Frontal cortex (tissue), 4 donors: ENCODE results near the gene LGALS16. TPM values are rescaled to one million over a fixed set of nuclear protein-coding genes. Genes with fewer than 3 reads are reported as not detected.
"Not testable (repeated sequence)": the region's sequence is repeated elsewhere in the genome, so short reads cannot be mapped to it uniquely, and the experiment has no call there.

Experiments used
- DNase-seq, 2 donors: peaks; one replicate each; pipeline ENCODE4 v3.0.0; 2012; ENCODE audit warnings: low spot score in 2 of 2
- FAIRE-seq: peaks from 2 replicates; lab custom pipeline; 2012; peaks lifted over from hg19 to GRCh38; lab: Jason Lieb, UNC
- total RNA-seq: library from RNA; depleted of rRNA; stranded (reverse); fragments of >200 nt; gene quantifications from one replicate; pipeline ENCODE4 v1.2.3, GENCODE V29; 2014
- donor health status: control.
- donor health status: control.
- donor health status: control.

LGALS16 gene, protein sequence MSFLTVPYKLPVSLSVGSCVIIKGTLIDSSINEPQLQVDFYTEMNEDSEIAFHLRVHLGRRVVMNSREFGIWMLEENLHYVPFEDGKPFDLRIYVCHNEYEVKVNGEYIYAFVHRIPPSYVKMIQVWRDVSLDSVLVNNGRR
- not detected for total RNA-seq

DNA sequence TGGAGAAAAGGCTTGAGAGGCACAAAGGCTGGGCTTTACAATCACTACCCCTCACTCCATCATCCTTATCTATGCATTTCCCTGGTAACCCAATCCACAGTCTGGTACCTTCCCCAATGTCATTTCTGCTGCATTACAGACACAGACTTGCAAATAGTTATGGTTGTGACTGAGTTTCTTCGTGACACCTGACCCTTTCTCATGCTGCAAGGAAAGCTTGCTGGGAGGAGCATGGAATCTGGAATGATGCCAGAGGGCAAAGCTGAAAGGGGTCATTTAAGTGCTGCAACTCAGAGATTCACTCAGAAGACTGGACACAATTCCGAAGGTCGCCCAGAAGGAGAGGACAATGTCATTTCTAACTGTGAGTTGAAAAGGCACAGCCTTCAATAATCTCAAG is at the start of gene LGALS16:
LGALS16 (plus strand) TSS at position 301 of the 400 bp plus-strand sequence; CDS start at position 350, 49 bp downstream.
- FAIRE-seq (no peak), DNase-seq (no peak)

DNA sequence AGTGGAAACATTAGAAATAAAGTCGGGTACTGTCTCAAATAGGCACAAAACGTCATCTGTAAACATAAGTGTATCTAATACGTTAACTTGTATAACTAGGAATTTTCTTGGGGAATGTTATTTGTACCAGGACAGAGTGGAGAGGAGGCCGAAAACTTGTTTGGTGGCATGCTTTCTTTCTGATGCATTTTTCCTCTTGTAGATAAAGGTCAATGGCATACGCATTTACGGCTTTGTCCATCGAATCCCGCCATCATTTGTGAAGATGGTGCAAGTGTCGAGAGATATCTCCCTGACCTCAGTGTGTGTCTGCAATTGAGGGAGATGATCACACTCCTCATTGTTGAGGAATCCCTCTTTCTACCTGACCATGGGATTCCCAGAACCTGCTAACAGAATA is 48.7 kb upstream of the LGALS16 start:
- no peak for FAIRE-seq

DNA sequence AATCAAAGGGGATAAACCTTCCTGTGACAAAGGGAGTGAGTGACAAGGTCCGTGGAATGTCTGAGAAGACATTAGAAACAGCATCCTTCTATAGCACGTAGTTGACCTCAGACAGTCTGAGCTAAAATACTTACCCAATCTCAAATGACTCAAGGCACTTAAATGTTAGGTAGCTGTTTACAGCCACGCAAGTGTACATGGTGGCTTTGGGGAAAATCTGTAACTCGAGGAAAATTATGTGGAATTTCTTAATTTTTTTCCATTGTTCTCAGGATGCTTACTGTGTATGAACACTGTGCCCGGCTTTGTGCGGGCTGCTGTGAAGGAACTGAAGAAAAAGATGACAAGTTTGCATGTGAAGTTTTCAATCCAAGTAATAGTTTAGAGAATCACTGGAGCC is 48.2 kb upstream of the LGALS16 start:
- DNase-seq (no peak), FAIRE-seq (no peak)

More for the DNA sequence above, 48.7 kb upstream of the LGALS16 start:
- DNase-seq: no peak

DNA sequence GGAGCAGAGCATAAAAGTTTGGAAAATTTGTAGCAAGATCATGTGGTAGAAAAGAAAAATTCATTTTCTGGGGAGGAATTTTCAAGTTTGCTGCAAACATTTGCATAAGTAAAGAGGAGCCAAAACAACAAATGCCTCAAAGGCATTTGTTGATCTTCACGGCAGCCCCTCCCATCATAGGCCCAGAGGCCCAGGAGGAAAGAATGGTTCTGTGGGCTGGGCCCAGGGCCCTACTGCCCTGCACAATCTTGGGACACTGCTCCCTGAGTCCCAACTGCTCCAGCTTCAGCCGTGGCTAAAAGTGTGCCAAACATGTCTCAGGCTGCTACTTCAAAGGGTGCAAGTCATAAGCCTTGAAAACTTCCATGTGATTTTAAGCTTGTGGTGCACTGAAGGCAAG is 42.1 kb upstream of the LGALS16 start:
- DNase-seq: no peak
- FAIRE-seq: no peak

DNA sequence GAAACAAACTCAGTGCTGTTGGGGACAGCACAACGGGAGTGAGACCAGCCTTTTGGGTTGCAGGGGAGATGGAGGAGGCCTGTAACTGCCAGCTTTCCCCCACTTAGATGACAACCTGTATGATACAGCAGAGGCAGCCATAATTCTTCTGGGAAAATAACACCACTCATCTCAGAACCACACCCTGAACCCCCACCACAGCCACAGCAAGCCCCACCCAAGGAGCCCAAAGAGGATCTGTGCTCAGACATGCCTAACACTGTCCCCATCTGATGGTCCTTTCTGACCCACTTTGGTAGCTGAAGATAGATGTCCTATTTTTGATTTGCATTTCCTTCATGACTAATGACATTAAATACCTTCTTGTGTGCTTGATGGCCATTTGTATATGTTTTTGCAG is 38.0 kb upstream of the LGALS16 start:
- FAIRE-seq: no peak
- DNase-seq: no peak

DNA sequence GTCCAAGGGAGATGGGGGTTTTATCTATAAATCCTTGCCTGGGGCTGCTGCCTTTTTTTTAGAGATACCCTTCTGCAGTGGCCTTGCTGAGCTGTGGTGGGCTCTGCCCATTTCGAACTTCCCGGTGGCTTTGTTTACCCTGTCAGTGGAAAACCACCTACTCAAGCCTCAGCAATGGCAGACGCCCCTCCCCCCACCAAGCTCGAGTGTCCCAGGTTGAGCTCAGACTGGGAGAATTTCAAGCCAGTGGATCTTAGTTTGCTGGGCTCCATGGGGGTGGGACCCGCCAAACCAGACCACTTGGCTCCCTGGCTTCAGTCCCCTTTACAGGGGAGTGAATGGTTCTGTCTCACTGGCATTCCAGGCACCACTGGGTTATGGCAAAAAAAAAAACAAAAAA is 31.8 kb upstream of the LGALS16 start:
- no peak for FAIRE-seq
- no peak for DNase-seq

DNA sequence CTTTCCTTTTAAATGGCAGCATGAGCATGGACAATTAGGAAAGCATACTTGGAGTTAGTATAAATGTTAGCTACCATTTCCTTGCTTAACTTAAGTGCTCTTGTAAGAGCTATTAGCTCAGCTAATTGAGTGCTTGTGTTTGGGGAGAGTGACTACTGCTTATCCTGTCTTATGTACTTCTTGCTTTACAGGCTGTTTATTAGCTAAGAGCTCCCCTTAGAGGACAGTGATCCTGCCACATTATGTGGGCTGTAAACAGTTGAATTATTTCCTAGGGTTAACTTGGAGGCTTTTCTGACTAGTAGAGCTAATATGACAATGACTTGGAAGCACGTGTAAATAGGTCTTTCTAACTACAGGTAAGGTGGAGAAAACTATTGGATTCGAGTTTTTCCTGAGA is 28.1 kb upstream of the LGALS16 start:
- not testable (repeated sequence) for FAIRE-seq, DNase-seq

DNA sequence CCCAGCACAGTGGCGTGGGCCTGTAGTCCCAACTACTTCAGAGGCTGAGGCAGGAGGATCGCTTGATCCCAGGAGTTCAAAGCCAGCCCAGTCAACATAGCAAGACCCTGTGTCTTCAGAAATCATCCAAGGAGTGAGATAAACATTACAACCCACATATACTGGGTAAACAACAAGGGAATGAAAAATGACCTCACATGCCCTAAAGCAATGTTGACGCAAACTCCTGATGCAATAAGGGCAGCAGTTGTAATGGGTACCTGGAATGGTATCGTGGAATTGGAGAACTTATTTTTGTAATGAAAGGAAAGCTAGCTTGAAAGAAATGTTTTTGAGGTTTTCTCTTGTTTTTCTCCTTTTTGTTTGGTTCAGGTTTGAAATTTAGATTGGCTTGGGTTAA is 24.5 kb upstream of the LGALS16 start:
- DNase-seq (no peak), FAIRE-seq (no peak)

DNA sequence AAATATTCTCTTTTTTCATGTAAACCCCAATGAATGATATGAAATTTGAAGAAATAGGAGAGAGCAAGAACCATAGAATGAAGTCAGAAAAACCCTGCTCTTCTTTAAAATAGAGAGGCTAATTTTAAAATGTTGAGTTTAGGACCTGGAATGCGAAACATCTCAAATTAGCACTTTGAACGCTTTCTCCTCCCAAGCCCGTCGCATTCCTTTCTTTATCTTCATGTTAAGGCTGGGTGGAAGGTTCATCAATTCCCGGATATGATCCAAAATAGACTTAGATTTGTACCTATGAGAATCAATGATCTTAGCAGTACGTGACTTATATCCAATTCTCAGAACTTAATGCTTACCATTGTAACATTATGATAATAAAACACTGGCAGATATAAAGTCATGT is 24.1 kb upstream of the LGALS16 start:
- no peak for FAIRE-seq
- DNase-seq: no peak

DNA sequence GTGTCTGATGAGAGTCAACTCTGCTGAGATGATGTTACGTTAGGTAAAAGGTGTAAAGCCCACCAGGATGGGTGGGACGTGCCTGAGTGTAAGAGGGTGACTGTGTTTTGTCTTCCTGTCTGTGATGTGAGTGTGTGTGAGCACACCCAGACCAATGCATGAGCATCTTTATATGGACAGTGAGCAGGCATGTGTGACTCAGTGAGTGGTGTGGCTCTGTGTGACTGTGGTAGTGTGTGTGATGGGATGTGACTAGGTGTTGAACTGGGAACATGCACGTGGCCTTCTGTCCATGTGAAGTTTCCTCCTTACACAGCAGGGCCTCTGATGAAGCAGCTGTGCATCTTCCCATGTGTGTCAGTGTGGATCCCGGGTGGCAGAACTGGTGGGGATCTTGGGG is 17.8 kb upstream of the LGALS16 start:
- FAIRE-seq: no peak
- no peak for DNase-seq

DNA sequence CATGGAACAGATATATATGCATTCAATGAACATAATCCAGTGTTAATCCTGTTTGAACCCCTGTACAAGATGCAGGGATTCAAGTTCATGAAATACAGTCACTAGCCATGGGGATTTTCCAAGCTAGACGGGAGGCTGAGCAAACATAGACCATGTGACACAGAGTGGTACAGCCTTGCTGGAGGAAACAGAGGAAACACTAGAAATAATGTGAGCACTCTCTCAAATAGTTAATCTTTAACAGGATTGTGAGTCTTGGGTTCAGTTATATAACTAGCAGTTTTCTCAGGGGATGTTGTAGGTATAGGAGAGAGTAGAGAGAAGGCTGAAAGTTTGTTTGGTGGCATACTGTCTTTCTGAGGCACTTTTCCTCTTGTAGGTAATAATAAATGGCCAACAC is 13.9 kb upstream of the LGALS16 start:
- DNase-seq (no peak), FAIRE-seq (no peak)

DNA sequence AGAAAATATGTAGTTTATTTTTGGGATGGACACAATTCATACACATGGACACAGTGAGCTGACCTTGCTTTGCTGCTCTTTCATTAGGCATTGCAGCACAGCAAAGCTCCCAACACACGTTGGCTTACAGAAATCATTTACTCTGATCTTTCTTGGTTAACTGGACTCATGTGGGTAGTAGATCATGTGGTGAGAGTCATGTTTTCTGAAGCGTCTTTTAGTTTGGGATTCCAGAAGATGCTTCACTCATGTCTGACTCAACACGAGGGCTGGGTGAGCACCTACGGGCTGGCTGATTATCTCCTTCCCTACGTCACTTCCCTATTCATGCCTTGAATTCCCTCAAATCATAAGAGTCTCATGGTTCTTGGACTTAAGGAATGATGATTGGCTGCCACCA is 12.1 kb upstream of the LGALS16 start:
- DNase-seq (no peak), FAIRE-seq (no peak)

DNA sequence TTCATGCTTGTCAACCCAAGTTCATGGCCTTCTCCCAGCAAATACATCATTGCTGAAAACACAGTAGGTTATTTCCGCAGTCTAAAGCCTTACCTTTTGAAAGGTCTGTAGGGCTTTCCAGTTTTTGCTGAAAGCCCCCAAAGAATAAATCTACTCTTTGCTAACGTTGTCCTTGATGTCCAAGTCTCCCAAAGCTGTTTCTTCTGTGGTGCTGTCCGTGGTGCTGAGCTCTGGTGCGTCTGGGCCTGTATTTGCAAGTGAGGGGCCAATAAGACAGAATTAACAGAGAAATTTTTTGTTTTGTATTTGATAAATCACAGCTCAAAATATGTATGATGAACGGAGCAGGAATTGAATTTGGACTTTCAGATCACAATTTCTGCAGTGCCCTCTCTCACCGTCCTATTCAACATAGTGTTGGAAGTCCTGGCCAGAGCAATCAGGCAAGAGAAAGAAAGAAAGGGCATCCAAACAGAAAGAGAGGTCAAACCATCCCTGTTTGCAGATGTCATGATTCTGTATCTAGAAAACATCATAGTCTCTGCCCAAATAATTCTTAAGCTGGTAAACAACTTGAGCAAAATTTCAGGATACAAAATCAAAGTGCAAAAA is 9.8 kb upstream of the LGALS16 start:
- DNase-seq (no peak), FAIRE-seq (no peak)

DNA sequence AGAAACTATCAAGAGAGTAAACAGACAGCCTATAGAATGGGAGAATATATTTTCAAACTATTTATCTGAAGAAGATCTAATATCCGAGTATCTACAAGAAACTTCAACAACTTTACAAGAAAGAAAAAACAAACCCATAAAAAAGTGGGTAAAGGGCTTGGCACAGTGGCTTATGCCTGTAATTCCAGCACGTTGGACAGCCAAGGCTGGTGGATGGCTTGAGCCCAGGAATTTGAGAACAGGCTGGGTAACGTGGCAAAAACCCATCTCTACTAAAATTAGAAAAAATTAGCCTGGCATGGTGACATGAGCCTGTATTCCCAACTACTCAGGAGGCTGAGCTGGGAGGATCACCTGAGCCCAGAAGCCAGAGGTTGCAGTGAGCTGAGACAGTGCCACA is 7.8 kb upstream of the LGALS16 start:
- FAIRE-seq: no peak
- DNase-seq: no peak

DNA sequence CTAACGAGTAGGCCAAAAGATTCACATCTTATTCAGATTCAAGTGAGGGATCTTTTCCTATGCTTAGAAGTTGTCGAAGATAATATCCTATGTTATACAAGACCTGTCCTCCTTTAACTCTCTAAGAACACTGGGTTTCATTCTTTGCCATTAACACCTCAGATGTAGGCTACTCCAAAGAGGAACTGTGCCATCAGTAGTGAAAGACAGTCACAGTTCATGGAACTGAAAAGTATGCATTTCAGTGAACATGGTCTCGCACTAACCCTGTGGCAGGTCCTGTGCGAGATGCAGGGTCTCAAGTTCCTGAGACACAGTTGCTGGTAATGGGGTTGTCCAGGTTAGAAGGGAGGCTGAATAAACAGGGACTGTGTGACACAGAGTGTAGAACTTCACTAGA is 4.1 kb downstream of the LGALS16 start:
- no peak for DNase-seq
- no peak for FAIRE-seq

DNA sequence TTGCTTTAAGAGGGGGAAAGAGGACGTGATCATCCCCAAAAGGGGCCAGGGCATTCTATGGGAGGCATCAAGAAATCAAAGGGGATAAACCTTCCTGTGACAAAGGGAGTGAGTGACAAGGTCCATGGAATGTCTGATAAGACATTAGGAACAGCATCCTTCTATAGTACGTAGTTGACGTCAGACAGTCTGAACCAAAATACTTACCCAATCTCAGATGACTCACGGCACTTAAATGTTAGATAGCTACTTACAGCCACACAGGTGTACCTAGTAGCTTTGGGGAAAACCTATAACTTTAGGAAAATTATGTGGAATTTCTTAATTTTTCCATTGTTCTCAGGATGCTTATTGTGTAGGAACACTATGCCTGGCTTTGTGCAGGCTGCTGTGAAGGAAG is 4.9 kb downstream of the LGALS16 start:
- no peak for FAIRE-seq
- DNase-seq: no peak

DNA sequence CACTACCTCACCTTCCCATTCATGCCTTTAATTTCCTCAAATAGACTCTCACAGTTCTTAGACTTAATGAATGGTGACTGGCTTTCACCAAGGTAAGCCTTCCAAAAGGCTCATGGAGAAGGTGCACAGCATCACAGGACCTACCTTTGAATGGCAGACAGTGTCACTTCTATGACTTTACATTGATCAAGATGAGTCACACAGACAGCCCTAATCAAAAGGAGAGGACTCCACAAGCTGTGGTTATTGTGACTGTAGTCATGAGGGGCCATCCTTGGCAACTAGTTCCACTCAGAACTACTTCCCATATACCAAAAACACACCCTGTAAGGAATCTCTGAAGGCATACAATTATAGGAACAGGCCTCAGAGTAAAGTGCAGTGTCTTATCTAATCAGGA is 5.9 kb downstream of the LGALS16 start:
- DNase-seq: no peak
- no peak for FAIRE-seq

DNA sequence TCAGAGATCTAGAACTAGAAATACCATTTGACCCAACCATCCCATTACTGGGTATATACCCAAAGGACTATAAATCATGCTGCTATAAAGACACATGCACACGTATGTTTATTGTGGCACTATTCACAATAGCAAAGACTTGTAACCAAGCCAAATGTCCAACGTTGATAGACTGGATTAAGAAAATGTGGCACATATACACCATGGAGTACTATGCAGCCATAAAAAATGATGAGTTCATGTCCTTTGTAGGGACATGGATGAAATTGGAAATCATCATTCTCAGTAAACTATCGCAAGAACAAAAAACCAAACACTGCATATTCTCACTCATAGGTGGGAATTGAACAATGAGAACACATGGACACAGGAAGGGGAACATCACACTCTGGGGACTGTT is 14.1 kb downstream of the LGALS16 start:
- not testable (repeated sequence) for DNase-seq, FAIRE-seq

DNA sequence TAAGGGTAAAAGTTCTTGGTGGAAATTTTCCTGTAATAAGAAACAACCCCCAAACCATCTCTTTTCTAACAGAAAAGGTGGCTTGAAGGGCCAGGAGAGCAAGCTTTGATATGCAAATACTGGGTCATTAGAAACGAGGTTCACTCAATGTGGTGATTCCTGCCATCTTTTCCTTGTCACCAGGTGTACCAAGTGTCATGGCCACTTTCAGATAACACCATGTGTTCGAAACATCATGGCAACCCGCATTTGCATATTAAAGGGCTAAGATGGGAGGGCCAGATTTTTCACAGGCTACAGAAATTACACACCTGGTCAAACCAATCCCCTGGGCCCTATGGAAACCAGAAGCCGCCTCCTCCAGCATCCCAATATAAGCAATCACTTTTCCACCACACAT is 15.3 kb downstream of the LGALS16 start:
- FAIRE-seq (no peak), DNase-seq (no peak)

DNA sequence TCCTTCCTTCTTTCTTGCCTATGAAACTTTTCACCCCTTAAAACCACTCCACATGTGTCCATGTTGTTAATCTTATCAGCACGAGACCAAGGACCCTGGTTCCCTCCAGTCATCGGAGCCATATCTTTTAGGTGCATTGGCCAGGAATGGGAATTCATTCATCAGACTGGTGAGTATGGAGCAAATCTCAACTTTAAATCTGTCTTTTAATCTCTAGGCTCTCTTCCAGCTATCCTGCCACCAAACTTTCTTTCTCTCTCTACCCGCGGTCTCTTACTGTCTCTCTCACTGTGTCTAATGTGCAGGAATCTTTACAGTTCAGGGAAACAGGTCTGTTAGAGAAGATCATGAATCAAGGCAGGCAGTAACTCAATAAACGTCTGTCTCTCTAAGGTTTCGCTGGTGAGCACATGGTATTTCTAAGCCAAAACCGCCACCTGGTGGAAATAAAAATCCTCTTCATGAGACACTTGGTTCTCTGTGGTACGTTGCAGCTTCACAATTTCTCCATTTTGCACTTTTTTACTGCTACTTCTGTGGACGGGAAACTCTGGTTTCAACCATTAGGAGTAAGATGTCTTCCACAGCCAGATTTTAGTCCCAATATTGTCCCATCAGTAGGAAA is 16.1 kb downstream of the LGALS16 start:
- DNase-seq (peak in 1 of 2 donors; percentile 24), FAIRE-seq (peak; percentile 17)

DNA sequence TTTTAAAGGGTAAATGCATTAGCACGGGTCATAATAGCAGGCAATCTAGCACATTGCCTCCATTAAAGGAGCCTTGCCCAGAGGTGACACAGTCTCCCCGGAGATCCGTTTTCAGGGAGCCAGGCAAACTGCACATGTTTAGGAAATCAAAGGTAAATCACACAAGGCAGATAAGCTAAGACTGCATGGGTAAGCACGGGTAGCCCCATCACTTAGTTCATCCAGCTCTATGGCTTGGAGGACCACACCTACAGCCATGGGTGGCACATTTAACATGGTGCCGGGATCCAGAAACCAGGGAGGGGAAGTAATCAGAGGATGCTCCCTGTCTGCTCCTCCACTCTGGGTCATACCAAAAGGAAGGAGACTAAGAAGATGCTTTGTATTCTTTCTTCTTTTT is 16.8 kb downstream of the LGALS16 start:
- DNase-seq: no peak
- no peak for FAIRE-seq

DNA sequence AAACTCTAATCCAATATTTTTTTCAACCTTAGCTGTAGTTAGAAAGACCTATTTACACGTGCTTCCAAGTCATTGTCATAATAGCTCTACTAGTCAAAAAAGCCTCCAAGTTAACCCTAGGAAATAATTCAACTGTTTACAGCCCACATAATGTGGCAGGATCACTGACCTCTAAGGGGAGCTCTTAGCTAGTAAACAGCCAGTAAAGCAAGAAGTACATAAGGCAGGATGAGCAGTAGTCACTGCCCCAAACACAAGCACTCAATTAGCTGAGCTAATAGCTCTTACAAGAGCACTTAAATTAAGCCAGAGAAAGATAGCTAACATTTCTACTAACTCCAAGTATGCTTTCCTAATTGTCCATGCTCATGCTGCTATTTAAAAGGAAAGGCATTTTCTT is 18.1 kb downstream of the LGALS16 start:
- not testable (repeated sequence) for DNase-seq, FAIRE-seq
